Activated CD4-positive, alpha-beta T cell treated with anti-CD3 and anti-CD28 coated beads, Interleukin-2, amount 50 U/mL, for 16 hours (primary cell): Measurements from ENCODE around the gene ASS1.

Experiments used
- DNase-seq: peaks from one replicate; pipeline ENCODE4 v3.0.0-alpha.2; 2020

The ASS1 gene

GRCh38 chr9:130500340-130501180 is 55.8 kb downstream of the ASS1 start:
- DNase-seq, result no peak

GRCh38 chr9:130501639-130502038 is 56.9 kb downstream of the ASS1 start:
- DNase-seq, result no peak

- no peak for DNase-seq
Measured at GRCh38 chr9:130508218-130508617, 63.5 kb downstream of the ASS1 start.

GRCh38 chr9:130512199-130512598 is 67.4 kb downstream of the ASS1 start:
- DNase-seq, result no peak

- DNase-seq, result no peak
Measured at GRCh38 chr9:130513078-130513477, 68.3 kb downstream of the ASS1 start.

GRCh38 chr9:130518233-130518632 is 73.5 kb downstream of the ASS1 start:
- DNase-seq, result no peak

GRCh38 chr9:130518943-130519799 is 74.4 kb downstream of the ASS1 start:
- no peak for DNase-seq

GRCh38 chr9:130519927-130520326 is 75.2 kb downstream of the ASS1 start:
- DNase-seq, result no peak

GRCh38 chr9:130521715-130522114 is 77.0 kb downstream of the ASS1 start:
- DNase-seq, result no peak

- peak; percentile 2 for DNase-seq
Measured at GRCh38 chr9:130522233-130522808, 77.6 kb downstream of the ASS1 start.

- no peak for DNase-seq
Measured at GRCh38 chr9:130523921-130524320, 79.2 kb downstream of the ASS1 start.

GRCh38 chr9:130526193-130526853 is 81.6 kb downstream of the ASS1 start:
- DNase-seq, result no peak

- DNase-seq, result no peak
Measured at GRCh38 chr9:130526854-130527650, 82.3 kb downstream of the ASS1 start.

- DNase-seq, result no peak
Measured at GRCh38 chr9:130527651-130528310, 83.0 kb downstream of the ASS1 start.

GRCh38 chr9:130528674-130529073 is 83.9 kb downstream of the ASS1 start:
- DNase-seq, result no peak

GRCh38 chr9:130530938-130531337 is 86.2 kb downstream of the ASS1 start:
- DNase-seq, result no peak

- DNase-seq, result no peak
Measured at GRCh38 chr9:130531670-130532069, 86.9 kb downstream of the ASS1 start.

- DNase-seq, result no peak
Measured at GRCh38 chr9:130532426-130533080, 87.8 kb downstream of the ASS1 start.

GRCh38 chr9:130535818-130536521 is 91.2 kb downstream of the ASS1 start:
- DNase-seq, result no peak

GRCh38 chr9:130536701-130537107 is 91.9 kb downstream of the ASS1 start:
- DNase-seq, result no peak
